Ammon's horn (tissue), 1 donor: Measurements from ENCODE around the gene ELMO3.
A peak's percentile ranks its signal among the peaks of the same experiment; 100 is the strongest.

Source experiments
- DNase-seq: peaks from one replicate; pipeline ENCODE4 v3.0.0-alpha.2; 2016; ENCODE audit warnings: low spot score

Gene ELMO3

GRCh38 chr16:67216612-67217490 lies 17.9 kb downstream of the ELMO3 start:
- peak; percentile 69 for DNase-seq

- DNase-seq, result no peak
Measured at GRCh38 chr16:67223992-67224391, 25.1 kb downstream of the ELMO3 start.

GRCh38 chr16:67226295-67226803 lies 27.4 kb downstream of the ELMO3 start:
- DNase-seq, result no peak

GRCh38 chr16:67226804-67227566 lies 28.1 kb downstream of the ELMO3 start, which contains the start of gene TMEM208:
TMEM208 (plus strand) TSS chr16:67227130; CDS start chr16:67227219, 89 bp downstream.
- DNase-seq, result peak; percentile 97

- DNase-seq, result no peak
Measured at GRCh38 chr16:67227567-67227921, 28.6 kb downstream of the ELMO3 start.

- DNase-seq, result no peak
Measured at GRCh38 chr16:67228034-67228785, 29.3 kb downstream of the ELMO3 start.

- DNase-seq, result no peak
Measured at GRCh38 chr16:67228905-67229304, 30.0 kb downstream of the ELMO3 start.

- no peak for DNase-seq
Measured at GRCh38 chr16:67229906-67230808, 31.2 kb downstream of the ELMO3 start.

- DNase-seq, result no peak
Measured at GRCh38 chr16:67230809-67231660, 32.1 kb downstream of the ELMO3 start.

GRCh38 chr16:67233596-67233995 lies 34.7 kb downstream of the ELMO3 start:
- DNase-seq, result no peak

GRCh38 chr16:67234180-67234597 lies 35.3 kb downstream of the ELMO3 start:
- DNase-seq, result no peak

GRCh38 chr16:67235816-67236562 lies 37.1 kb downstream of the ELMO3 start:
- peak; percentile 32 for DNase-seq

GRCh38 chr16:67236563-67237395 lies 37.8 kb downstream of the ELMO3 start:
- DNase-seq, result no peak

GRCh38 chr16:67237396-67238277 lies 38.7 kb downstream of the ELMO3 start:
- no peak for DNase-seq

GRCh38 chr16:67238278-67238575 lies 39.3 kb downstream of the ELMO3 start:
- DNase-seq, result no peak

GRCh38 chr16:67238806-67239470 lies 40.0 kb downstream of the ELMO3 start:
- DNase-seq, result no peak

- DNase-seq, result no peak
Measured at GRCh38 chr16:67240506-67240905, 41.6 kb downstream of the ELMO3 start.
